H1 (cell line): ENCODE data around the gene MYOCOS. TPM values are rescaled to one million over a fixed set of nuclear protein-coding genes. Genes with fewer than 3 reads are reported as not detected.
A peak's percentile ranks its signal among the peaks of the same experiment; 100 is the strongest.

ENCODE experiments used
- CTCF ChIA-PET: fragments of 300-600 bp; sonication (Branson Sonifier 250); formaldehyde crosslinking; loops from one replicate; lab custom pipeline; 2021; ENCODE audit not compliant: partially characterized antibody; lab: Charles Lee
- POLR2A ChIA-PET: fragments of 300-600 bp; sonication (Branson Sonifier 250); formaldehyde crosslinking; loops from one replicate; lab custom pipeline; 2021; ENCODE audit warnings: inconsistent platforms; ENCODE audit not compliant: partially characterized antibody; lab: Charles Lee
- DNase-seq, 2 experiments: peaks; one replicate each; pipeline versions ENCODE4 v3.0.0 to v3.0.0-alpha.2; 2010 to 2022; ENCODE audit warnings: low spot score in 2 of 2, low read depth in 1 of 2, mixed read lengths in 1 of 2
- FAIRE-seq: peaks from 2 replicates; lab custom pipeline; 2011; peaks lifted over from hg19 to GRCh38; lab: Jason Lieb, UNC
- H2AFZ ChIP-seq: 2 replicates; pipeline ENCODE4 v1.8.1; 2012; ENCODE audit warnings: low read length, inconsistent platforms
- H2AK5ac ChIP-seq: 2 replicates; pipeline ENCODE4 v1.6.1; 2013; ENCODE audit warnings: low read depth, low read length
- H2BK120ac ChIP-seq: replicated peaks from 2 replicates; pipeline ENCODE3; 2013; ENCODE audit warnings: low read depth, low read length, inconsistent platforms
- H2BK12ac ChIP-seq: 2 replicates; pipeline ENCODE4 v1.6.1; 2013; ENCODE audit warnings: low read depth, low read length
- H2BK15ac ChIP-seq: 2 replicates; pipeline ENCODE4 v1.6.1; 2013; ENCODE audit warnings: low read length
- H2BK20ac ChIP-seq: 2 replicates; pipeline ENCODE4 v1.6.1; 2013; ENCODE audit warnings: low read length
- H2BK5ac ChIP-seq: 2 replicates; pipeline ENCODE4 v1.6.1; 2013; ENCODE audit warnings: low read depth, low read length
- H3K14ac ChIP-seq: 2 replicates; pipeline ENCODE4 v1.6.1; 2013; ENCODE audit warnings: inconsistent platforms; ENCODE audit not compliant: insufficient read length
- H3K18ac ChIP-seq: 2 replicates; pipeline ENCODE4 v1.6.1; 2013; ENCODE audit warnings: low read length; ENCODE audit errors: extremely low read depth
- H3K23ac ChIP-seq: 2 replicates; pipeline ENCODE4 v1.6.1; 2013; ENCODE audit warnings: inconsistent platforms; ENCODE audit not compliant: insufficient read length
- H3K23me2 ChIP-seq: 2 replicates; pipeline ENCODE4 v1.6.1; 2013; ENCODE audit warnings: low read depth, low read length
- H3K27ac ChIP-seq: 2 replicates; pipeline ENCODE4 v1.6.1; 2011; ENCODE audit warnings: low read depth, low read length, inconsistent platforms
- H3K27me3 ChIP-seq, 4 experiments: replicated peaks in 1 of 4; 1 replicate in 1 of 4; 2 replicates in 3 of 4; pipeline versions ENCODE4 v1.6.1 to v1.8.1; 2011 to 2013; ENCODE audit warnings: low read length in 3 of 4, mild to moderate bottlenecking in 3 of 4, inconsistent platforms in 2 of 4, mixed read lengths in 2 of 4, moderate library complexity in 1 of 4; ENCODE audit not compliant: control insufficient read depth in 3 of 4, insufficient read depth in 3 of 4; ENCODE audit errors: extremely low read depth in 1 of 4
- H3K36me3 ChIP-seq, 4 experiments: 2 replicates each; pipeline versions ENCODE4 v1.6.1 to v1.8.1; 2011 to 2013; ENCODE audit warnings: mild to moderate bottlenecking in 4 of 4, low read length in 3 of 4, moderate library complexity in 2 of 4, control low read depth in 1 of 4, inconsistent platforms in 1 of 4; ENCODE audit not compliant: insufficient read depth in 4 of 4, control insufficient read depth in 2 of 4
- H3K4ac ChIP-seq: replicated peaks from 2 replicates; pipeline ENCODE3; 2013; ENCODE audit warnings: low read length, low read depth, mixed read lengths, inconsistent platforms; ENCODE audit not compliant: insufficient read length
- H3K4me1 ChIP-seq, 4 experiments: replicated peaks in 1 of 4; 1 replicate in 1 of 4; 2 replicates in 3 of 4; pipeline versions ENCODE4 v1.6.1 to v1.8.1; 2011 to 2013; ENCODE audit warnings: low read length in 3 of 4, inconsistent platforms in 2 of 4, mixed read lengths in 1 of 4; ENCODE audit not compliant: insufficient read depth in 4 of 4, control insufficient read depth in 3 of 4
- H3K4me2 ChIP-seq, 2 experiments: 2 replicates each; pipeline versions ENCODE4 v1.6.1 to v1.8.1; 2011 to 2013; ENCODE audit warnings: low read depth in 2 of 2, low read length in 2 of 2, control low read depth in 1 of 2, inconsistent platforms in 1 of 2, mild to moderate bottlenecking in 1 of 2; ENCODE audit not compliant: insufficient read depth in 1 of 2
- H3K4me3 ChIP-seq, 4 experiments: fragments of 200-600, 300-600 bp in 1 of 4; sonication (generic), shearing (Covaris generic), sonication (Bioruptor Twin) in 1 of 4; 2 replicates each; pipeline versions ENCODE4 v1.5.1 to v1.8.1; 2011 to 2016; ENCODE audit warnings: low read length in 4 of 4, low read depth in 3 of 4, control low read depth in 2 of 4, inconsistent platforms in 2 of 4, mild to moderate bottlenecking in 2 of 4, mixed read lengths in 1 of 4, moderate library complexity in 1 of 4; ENCODE audit not compliant: insufficient read depth in 2 of 4; ENCODE audit errors: extremely low read depth in 1 of 4
- H3K56ac ChIP-seq: replicated peaks from 2 replicates; pipeline ENCODE3; 2013; ENCODE audit warnings: low read depth, mild to moderate bottlenecking, mixed read lengths, low read length, inconsistent platforms; ENCODE audit not compliant: insufficient read length
- H3K79me1 ChIP-seq: 2 replicates; pipeline ENCODE4 v1.6.1; 2013; ENCODE audit warnings: low read depth, low read length, control low read depth
- H3K79me2 ChIP-seq, 2 experiments: 2 replicates each; pipeline versions ENCODE4 v1.6.1 to v1.8.1; 2012 to 2013; ENCODE audit warnings: low read length in 2 of 2, mild to moderate bottlenecking in 2 of 2, inconsistent platforms in 1 of 2; ENCODE audit not compliant: insufficient read depth in 2 of 2, control insufficient read depth in 1 of 2
- H3K9ac ChIP-seq, 4 experiments: replicated peaks in 1 of 4; 1 replicate in 1 of 4; 2 replicates in 3 of 4; pipeline versions ENCODE4 v1.6.1 to v1.8.1; 2011 to 2013; ENCODE audit warnings: low read depth in 3 of 4, low read length in 3 of 4, control low read depth in 2 of 4, mild to moderate bottlenecking in 2 of 4, moderate library complexity in 2 of 4, inconsistent platforms in 1 of 4; ENCODE audit errors: extremely low read depth in 1 of 4
- H3K9me3 ChIP-seq, 2 experiments: 2 replicates each; pipeline versions ENCODE4 v1.6.1 to v1.8.1; 2012 to 2013; ENCODE audit warnings: mild to moderate bottlenecking in 2 of 2, moderate library complexity in 2 of 2, control low read depth in 1 of 2, inconsistent platforms in 1 of 2, low read depth in 1 of 2, low read length in 1 of 2, mixed read lengths in 1 of 2; ENCODE audit not compliant: insufficient read depth in 2 of 2
- H4K20me1 ChIP-seq, 2 experiments: replicated peaks in 1 of 2; 2 replicates each; pipeline versions ENCODE3 to v1.8.1; 2011 to 2013; ENCODE audit warnings: inconsistent platforms in 2 of 2, low read length in 2 of 2, mild to moderate bottlenecking in 1 of 2; ENCODE audit not compliant: insufficient read depth in 2 of 2, control insufficient read depth in 1 of 2
- H4K5ac ChIP-seq: 2 replicates; pipeline ENCODE4 v1.6.1; 2013; ENCODE audit warnings: low read length, low read depth, mixed read lengths, inconsistent platforms; ENCODE audit not compliant: insufficient read length
- H4K8ac ChIP-seq: 2 replicates; pipeline ENCODE4 v1.8.0; 2013; ENCODE audit warnings: mild to moderate bottlenecking, moderate library complexity, low read length, inconsistent platforms; ENCODE audit not compliant: insufficient read depth; ENCODE audit errors: extremely low read depth
- H4K91ac ChIP-seq: replicated peaks from 2 replicates; pipeline ENCODE3; 2013; ENCODE audit warnings: low read length, mixed read lengths, inconsistent platforms; ENCODE audit not compliant: insufficient read length
- BCL11A ChIP-seq, 2 experiments: IDR thresholded peaks; one replicate each; pipeline ENCODE4 v1.6.1; 2011; ENCODE audit warnings: low read depth in 2 of 2, low read length in 2 of 2, mild to moderate bottlenecking in 2 of 2
- EGR1 ChIP-seq: IDR thresholded peaks from 2 replicates; pipeline ENCODE4 v1.6.1; 2011; ENCODE audit warnings: low read depth, low read length, borderline replicate concordance
- EP300 ChIP-seq, 2 experiments: IDR thresholded peaks; 1 replicate in 1 of 2; 2 replicates in 1 of 2; pipeline ENCODE4 v1.6.1; 2011 to 2012; ENCODE audit warnings: low read depth in 2 of 2, low read length in 2 of 2, mild to moderate bottlenecking in 2 of 2, borderline replicate concordance in 1 of 2, inconsistent platforms in 1 of 2, moderate library complexity in 1 of 2
- EZH2 ChIP-seq: fragments of 200-600 bp; sonication (generic); IDR thresholded peaks from 2 replicates; pipeline ENCODE4 v1.7.1; 2012; ENCODE audit warnings: low read depth, mild to moderate bottlenecking, moderate library complexity, low read length, inconsistent platforms; ENCODE audit not compliant: severe bottlenecking
- GABPA ChIP-seq: IDR thresholded peaks from 2 replicates; pipeline ENCODE4 v1.6.1; 2011; ENCODE audit warnings: mild to moderate bottlenecking, low read length, moderate library complexity, borderline replicate concordance; ENCODE audit not compliant: insufficient read depth
- NRF1 ChIP-seq: IDR thresholded peaks from 2 replicates; pipeline ENCODE4 v1.6.1; 2011; ENCODE audit warnings: mild to moderate bottlenecking, low read depth, low read length, improper control_type of control experiment
- POLR2A ChIP-seq, 2 experiments: IDR thresholded peaks; 1 replicate in 1 of 2; 2 replicates in 1 of 2; pipeline ENCODE4 v1.6.1; 2011; ENCODE audit warnings: low read depth in 2 of 2, low read length in 2 of 2, mild to moderate bottlenecking in 2 of 2; ENCODE audit errors: control extremely low read depth in 1 of 2
- POU5F1 ChIP-seq: IDR thresholded peaks from 2 replicates; pipeline ENCODE4 v1.6.1; 2011; ENCODE audit warnings: low read depth, mild to moderate bottlenecking, low read length, moderate library complexity
- RFX5 ChIP-seq: IDR thresholded peaks from 2 replicates; pipeline ENCODE4 v1.6.1; 2011; ENCODE audit warnings: low read depth, low read length, improper control_type of control experiment, borderline replicate concordance
- RNF2 ChIP-seq: fragments of 200-900, 300-1000 bp; sonication (generic); IDR thresholded peaks from 2 replicates; pipeline ENCODE4 v1.7.1; 2016; ENCODE audit warnings: borderline replicate concordance, low read depth, mild to moderate bottlenecking, antibody characterized with exemption, low read length; ENCODE audit not compliant: poor library complexity, severe bottlenecking; ENCODE audit errors: missing control alignments
- SIRT6 ChIP-seq: IDR thresholded peaks from one replicate; pipeline ENCODE4 v1.7.1; 2012; ENCODE audit warnings: low read length, inconsistent platforms
- SP4 ChIP-seq: IDR thresholded peaks from 2 replicates; pipeline ENCODE4 v1.6.1; 2012; ENCODE audit warnings: low read length, inconsistent platforms
- SUZ12 ChIP-seq: fragments of 200-600 bp; sonication (generic); IDR thresholded peaks from 2 replicates; pipeline ENCODE4 v1.6.1; 2012; ENCODE audit warnings: mild to moderate bottlenecking, inconsistent platforms, low read length, moderate library complexity, mixed read lengths
- TAF7 ChIP-seq: optimal IDR thresholded peaks from 2 replicates; pipeline ENCODE3; 2011; ENCODE audit warnings: low read depth, mild to moderate bottlenecking, inconsistent platforms, low read length, moderate library complexity, borderline replicate concordance
- WGBS, 2 experiments: shearing (Covaris generic) in 1 of 2; methylation state at CpG; one replicate each; pipeline versions ENCODE4 v1.1.6 to v1.1.7; 2013 to 2015; ENCODE audit warnings: low lambda C conversion rate in 2 of 2, mixed read lengths in 2 of 2, inconsistent platforms in 1 of 2, low coverage in 1 of 2, missing lambda C conversion rate in 1 of 2; ENCODE audit not compliant: insufficient replicate concordance in 2 of 2, insufficient coverage in 1 of 2, insufficient read length in 1 of 2; ENCODE audit errors: extremely low coverage in 1 of 2, missing lambda C conversion rate in 1 of 2; 5-methylcytosine and 5-hydroxymethylcytosine counted together
- polyA plus RNA-seq, 7 experiments: library from polyadenylated mRNA; depleted of rRNA in 3 of 7; stranded (reverse) in 5 of 7; unstranded in 2 of 7; fragments of >200 nt in 5 of 7; fragments of 200-250 nt in 2 of 7; gene quantifications; 1 replicate in 5 of 7; 2 replicates in 1 of 7; 4 replicates in 1 of 7; pipeline versions ENCODE4 v1.2.1 to v1.2.3, GENCODE V29; 2011 to 2013; ENCODE audit warnings: missing spikeins in 2 of 7, mixed read lengths in 2 of 7
- total RNA-seq: library from RNA; stranded (reverse); fragmentation: NEBNext Ultra II Directional; extraction: Animal tissue kit (Norgen Biotek cat#: 25700); gene quantifications from 2 replicates; pipeline ENCODE4 v1.2.1, GENCODE V29; 2021

MYOCOS gene
- total and polyA plus RNA-seq, 2 of the 8 experiments (the other 6 are each of a cell fraction or from before 2014, with no cell fraction given) = not detected

GRCh38 chr1:171640225-171640624, 18.2 kb downstream of the MYOCOS start:
- Histone ChIP-seq H3K79me2 (no peaks in the 10 kb centered on the region), H3K14ac (no peak overlapping the region), H4K8ac (no peak overlapping the region), H3K79me1 (no peaks in the 10 kb centered on the region), H3K56ac (no peak overlapping the region), H3K27ac (no peak overlapping the region), H3K23ac (no peak overlapping the region), H4K5ac (no peak overlapping the region), H3K4me1 (peaks cover 2 to 14% (median 6%) of the 10 kb centered on the region in 4 experiments), H3K23me2 (no peaks in the 10 kb centered on the region), H4K20me1 (no peaks in the 10 kb centered on the region), H2BK5ac (peak overlapping the region; percentile 21; the same call in 1 of the 2 replicates), H2BK12ac (no peak overlapping the region), H3K18ac (no peak overlapping the region), H3K9me3 (no peaks in the 10 kb centered on the region), H4K91ac (no peak overlapping the region), H2BK120ac (no peak overlapping the region)
- FAIRE-seq = no peak
- TF ChIP-seq NRF1 (no peak), RFX5 (no peak), GABPA (no peak), RNF2 (no peak), SIRT6 (no peak), SP4 (no peak), EZH2 (no peak), TAF7 (no peak), EP300 (IDR thresholded peaks at IDR 0.05; ENCODE audit: borderline replicate concordance in 1 of 2, low read depth in 2 of 2, low read length in 2 of 2) (no peak), POLR2A (IDR thresholded peaks at IDR 0.05; ENCODE audit: control extremely low read depth in 1 of 2, low read depth in 2 of 2, low read length in 2 of 2) (no peak), POU5F1 (no peak), EGR1 (no peak), BCL11A (IDR thresholded peaks at IDR 0.05; ENCODE audit: low read depth in 2 of 2, low read length in 2 of 2) (no peak), SUZ12 (no peak)
- TF ChIP-seq, all 59 proteins: peak for 0
- no peak overlapping the region for H3K9ac ChIP-seq
- no peak overlapping the region for H2BK20ac ChIP-seq
- no peaks in the 10 kb centered on the region for H3K27me3 ChIP-seq
- H3K36me3 ChIP-seq = no peaks in the 10 kb centered on the region; a peak in 1 of 8 replicates
- no peak overlapping the region for H2AK5ac ChIP-seq
- no peak for DNase-seq
- WGBS, 2 experiments = 100% methylated on average over 1 of the region's 1 CpG; no CpG with 5 or more reads in 1 of the 2 experiments
- H2AFZ ChIP-seq = no peak overlapping the region
- CTCF ChIA-PET = interaction anchor here (0.6 to 10.1 kb wide), 4 partner anchors 12 to 344 kb away, joined by 3 to 143 read pairs (median 4); partner anchors contain the start of gene MYOC
- POLR2A ChIA-PET = no interaction called here
- H3K4me2 ChIP-seq = no peak overlapping the region
- no peak overlapping the region for H3K4ac ChIP-seq
- H2BK15ac ChIP-seq = no peak overlapping the region
- no peak overlapping the region for H3K4me3 ChIP-seq
